Stimulated activated CD8-positive, alpha-beta memory T cell treated with anti-CD3 and anti-CD28 coated beads, Interleukin-12 subunit alpha, Interleukin-12 subunit beta, amount 100 ng/mL, for 24 hours (primary cell): Measurements from ENCODE around the gene SEC14L5.
"Not testable (repeated sequence)": the region's sequence is repeated elsewhere in the genome, so short reads cannot be mapped to it uniquely, and the experiment has no call there.

Source experiments
- DNase-seq: peaks from one replicate; pipeline ENCODE4 v3.0.0-alpha.2; 2020; ENCODE audit errors: extremely low read depth

The SEC14L5 gene

DNA sequence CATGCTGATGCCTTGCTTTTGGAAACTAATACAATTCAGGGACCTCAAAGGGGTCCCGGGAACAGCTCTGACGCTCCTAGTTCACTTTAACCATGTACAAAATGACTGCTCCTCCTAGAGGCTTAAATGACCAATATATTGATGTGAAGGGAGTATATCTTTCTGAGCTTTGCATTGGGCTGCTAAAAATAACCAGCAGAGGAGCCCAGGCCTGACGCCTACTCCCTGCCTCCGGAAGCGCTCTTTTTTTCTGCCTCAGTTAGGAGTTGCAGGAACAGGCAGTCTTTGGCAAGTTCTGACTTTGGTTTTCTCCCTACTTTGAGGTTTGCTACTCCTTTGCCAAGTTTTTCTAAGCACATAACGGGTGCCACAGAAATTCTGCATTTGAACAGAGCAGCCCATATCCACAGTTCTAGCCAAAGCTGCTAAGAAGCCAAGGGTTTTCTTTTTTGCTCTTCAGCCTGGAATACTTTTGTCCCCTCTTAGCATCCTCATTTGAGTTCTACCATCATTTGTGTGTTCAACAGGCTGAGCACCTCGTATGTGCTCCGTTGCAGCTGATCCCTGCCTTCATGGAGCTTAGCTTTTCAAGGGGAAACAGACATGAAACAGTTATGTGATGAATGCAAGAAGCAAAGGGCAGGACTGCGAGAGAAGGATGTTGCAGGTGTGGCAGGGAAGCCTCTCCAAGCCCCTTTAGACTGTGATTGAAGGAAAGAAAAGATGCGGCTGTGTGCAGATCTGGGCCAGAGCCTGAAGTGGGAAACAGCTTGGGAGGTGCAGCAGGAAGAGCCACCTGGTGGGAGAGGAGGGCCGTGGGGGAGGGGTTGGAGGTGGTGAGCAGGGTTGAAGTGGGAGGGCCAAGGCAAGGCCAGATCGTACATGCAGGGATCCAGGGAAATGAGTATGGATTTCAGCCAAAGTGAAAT is 78.4 kb downstream of the SEC14L5 start:
- DNase-seq = no peak

DNA sequence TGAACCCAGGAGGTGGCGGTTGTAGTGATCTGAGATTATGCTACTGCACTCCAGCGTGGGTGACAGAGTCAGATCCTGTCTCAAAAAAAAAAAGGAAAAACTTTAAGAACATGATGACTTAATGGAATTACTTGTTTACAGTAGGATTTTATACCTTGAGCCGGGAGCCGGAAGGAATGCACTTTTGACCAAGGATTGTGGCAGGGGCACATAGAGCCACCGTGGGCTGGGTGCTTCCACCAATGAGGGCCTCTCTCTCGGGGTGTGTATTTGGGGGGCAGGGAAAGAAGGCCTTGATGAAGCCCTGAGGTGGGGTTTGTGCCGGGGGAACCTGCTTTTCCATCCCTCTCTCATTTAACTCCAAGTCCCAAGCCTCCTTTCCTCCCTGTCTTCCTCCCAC is 82.3 kb downstream of the SEC14L5 start:
- no peak for DNase-seq

- no peak for DNase-seq
These were observed 83.5 kb downstream of the SEC14L5 start for GRCh38 chr16:5041600-5042133.

DNA sequence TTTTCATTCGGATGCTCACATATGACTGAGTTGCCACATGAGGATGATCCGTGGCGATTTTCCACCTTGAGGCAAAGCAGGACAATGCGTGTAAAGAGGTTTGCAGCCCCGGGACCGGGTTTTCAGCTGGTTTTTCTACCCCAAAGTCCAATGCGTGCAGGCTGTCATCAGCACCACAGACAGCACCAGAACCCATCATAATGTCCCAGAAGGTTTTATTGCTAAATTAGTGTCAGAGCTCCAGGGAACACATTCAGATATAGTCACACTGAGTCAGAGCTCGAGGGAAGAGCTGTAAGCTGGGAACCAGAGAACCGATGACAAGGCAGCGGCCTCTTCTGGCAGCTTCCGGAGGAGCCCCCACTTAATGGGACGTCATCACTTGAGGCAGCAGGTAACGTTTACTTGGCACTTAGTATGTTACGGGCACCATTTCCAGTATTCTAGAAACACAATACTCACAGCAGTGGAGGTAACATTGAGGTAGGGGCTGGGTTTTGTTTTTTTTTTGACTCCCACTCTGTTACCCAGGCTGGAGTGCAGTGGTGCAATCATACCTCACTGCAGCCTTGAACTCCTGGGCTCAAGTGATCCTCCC is 84.5 kb downstream of the SEC14L5 start:
- no peak for DNase-seq

- no peak for DNase-seq
These were observed 85.9 kb downstream of the SEC14L5 start for GRCh38 chr16:5044011-5044540.

GRCh38 chr16:5044581-5044980 is 86.5 kb downstream of the SEC14L5 start:
- not testable (repeated sequence) for DNase-seq

GRCh38 chr16:5045499-5046115 is 87.5 kb downstream of the SEC14L5 start:
- no peak for DNase-seq

DNA sequence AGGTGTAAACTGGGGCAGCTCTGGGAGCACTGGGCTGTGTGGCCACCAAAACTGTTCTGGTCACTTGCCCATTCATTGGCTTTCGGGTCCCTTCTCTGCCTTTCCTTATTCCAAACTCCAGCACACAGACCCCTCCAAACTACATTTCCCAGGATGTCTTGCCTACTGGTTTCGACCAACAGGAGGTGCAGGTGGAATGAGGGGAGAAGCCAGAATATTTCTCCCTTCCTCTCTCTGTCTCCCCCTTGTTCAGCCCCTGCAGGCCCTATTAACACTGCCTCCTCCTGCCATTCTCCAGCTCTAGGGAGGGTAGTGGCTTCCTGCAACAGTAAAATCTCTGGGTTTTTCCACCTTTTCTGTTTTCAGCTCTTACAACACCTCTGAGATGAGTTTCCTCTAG is 88.8 kb downstream of the SEC14L5 start:
- no peak for DNase-seq

- no peak for DNase-seq
These were observed 97.0 kb downstream of the SEC14L5 start for GRCh38 chr16:5054876-5055865.

- no peak for DNase-seq
These were observed 98.2 kb downstream of the SEC14L5 start for GRCh38 chr16:5056352-5056751.

- DNase-seq = no peak
These were observed 100.3 kb downstream of the SEC14L5 start for GRCh38 chr16:5058476-5058875.

DNA sequence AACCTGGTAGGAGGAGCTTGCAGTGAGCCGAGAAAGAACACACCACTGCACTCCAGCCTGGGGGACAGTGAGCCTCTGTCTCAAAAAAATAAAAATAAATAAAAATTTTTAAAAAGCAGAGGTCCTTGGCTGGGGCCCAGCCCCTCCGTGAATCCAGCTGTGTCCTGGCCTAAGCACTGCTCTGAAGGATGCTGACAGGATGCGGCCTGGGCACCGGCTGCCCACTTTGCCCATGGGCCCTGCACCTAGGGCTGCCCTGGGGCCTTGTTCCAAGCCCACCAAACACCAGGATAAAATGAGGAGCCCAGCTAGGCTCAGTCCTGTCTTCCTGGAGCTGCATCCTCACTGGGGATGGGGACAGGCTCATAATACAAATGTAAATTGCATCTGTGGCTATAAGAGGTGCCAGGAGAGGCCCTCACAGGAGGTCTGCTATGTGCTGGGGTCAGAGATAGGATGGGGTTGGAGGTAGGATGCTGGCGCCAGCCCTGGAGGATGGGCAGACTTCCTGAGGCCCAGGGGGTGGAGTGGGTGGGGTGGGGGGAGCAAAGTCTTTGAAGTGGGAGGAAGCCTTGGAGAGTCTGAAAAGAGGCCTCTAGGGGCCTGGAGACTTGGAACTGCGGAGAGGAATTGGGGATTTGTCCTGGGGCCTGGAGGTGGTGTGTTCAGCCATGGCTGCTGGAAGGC is 101.4 kb downstream of the SEC14L5 start:
- no peak for DNase-seq

- no peak for DNase-seq
These were observed 102.0 kb downstream of the SEC14L5 start for GRCh38 chr16:5060073-5060641.

- no peak for DNase-seq
These were observed 103.9 kb downstream of the SEC14L5 start for GRCh38 chr16:5062051-5062450.

DNA sequence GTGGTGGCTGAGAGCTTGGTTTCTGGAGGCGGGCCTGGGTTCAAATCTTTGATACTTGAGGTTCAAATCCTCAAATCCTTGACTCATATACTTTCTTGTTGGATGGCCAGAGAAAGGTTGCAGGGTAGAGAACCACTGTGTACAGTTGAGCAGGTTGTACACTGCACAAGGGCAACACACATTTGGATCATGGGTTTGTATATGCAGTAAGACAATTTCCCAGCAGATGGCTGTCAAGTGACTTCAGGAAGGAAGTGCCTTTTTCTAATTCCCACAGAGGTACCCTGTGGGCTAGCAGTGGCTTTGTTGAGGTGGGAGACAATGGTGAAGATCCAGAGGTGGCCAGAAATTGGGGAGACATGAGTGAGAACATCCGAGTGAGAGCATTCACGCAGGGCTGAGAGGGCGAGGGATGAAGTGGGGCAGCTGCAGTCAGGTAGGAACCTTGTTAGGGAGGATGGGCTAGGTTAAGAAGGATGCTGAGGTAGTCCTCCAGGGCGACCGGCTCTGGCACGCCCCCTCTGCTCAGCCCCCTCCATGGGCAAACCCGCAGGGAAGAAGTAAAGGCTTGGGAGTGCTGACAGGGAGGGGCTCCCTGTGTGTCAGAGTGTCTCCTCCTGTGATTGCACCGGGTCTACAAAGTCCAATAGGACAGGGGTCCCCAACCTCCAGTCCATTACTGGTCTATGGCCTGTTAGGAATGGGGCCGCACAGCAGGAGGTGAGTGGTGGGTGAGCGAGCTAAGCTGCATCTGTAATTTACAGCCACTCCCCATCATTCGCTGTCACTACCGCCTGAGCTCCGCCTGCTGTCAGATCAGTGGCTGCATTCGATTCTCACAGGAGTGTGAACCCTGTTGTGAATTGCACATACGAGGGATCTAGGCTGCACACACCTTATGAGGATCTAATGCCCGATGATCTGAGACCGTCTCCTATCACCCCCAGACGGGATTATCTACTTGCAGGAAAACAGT is 104.9 kb downstream of the SEC14L5 start:
- DNase-seq = no peak

DNA sequence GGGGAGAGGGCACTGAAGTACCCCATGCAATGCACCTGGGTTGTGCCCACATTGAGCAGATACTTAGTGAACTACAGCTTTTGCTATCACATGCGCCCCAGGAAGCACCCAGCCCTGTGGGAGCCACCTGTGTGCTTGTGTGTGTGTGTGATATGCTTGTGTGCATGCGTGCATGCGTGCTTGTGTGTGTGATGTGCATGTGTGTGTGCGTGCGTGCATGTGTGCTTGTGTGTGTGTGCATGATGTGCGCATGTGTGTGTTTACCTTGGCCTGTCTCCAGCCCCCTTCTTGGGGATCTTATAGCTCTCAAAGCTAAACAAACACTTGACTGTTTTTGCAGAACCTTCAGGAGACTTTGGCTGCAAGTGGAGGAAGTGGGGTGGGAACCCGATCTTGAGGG is 106.8 kb downstream of the SEC14L5 start:
- DNase-seq = no peak

GRCh38 chr16:5065326-5065725 is 107.2 kb downstream of the SEC14L5 start:
- DNase-seq = no peak

DNA sequence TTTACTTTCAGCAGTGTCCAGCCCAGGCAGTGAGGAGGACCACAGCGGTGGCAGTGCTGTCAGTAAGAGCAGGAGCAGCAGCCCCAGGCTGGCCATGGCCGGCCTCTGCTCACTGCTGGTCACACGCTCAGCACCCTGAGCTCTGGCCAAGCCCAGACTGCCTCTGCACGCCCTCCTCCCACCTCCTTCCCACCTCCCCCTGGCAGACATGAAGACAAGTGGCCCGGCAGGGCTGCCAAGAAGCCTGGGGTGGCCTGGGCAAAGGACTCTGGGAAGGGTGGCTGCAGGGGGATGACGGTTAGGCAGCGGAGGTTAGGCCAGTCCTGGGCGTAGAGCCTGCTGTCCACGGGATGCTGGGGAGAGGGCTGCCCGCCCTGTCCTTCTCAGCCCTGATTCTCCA is 107.7 kb downstream of the SEC14L5 start, which contains the start of gene C16orf89:
Gene C16orf89, minus strand, starts transcription at position 144 of the 400 bp plus-strand sequence. Its CDS starts 48 bp downstream, at position 96.
- DNase-seq = no peak

- no peak for DNase-seq
These were observed 108.4 kb downstream of the SEC14L5 start for GRCh38 chr16:5066511-5066910.
